Right hindlimb (tissue), 1 donor: ENCODE measurements around the gene SPRR2A.
"Not testable (repeated sequence)": the region's sequence is repeated elsewhere in the genome, so short reads cannot be mapped to it uniquely, and the experiment has no call there.

Experiments
- DNase-seq: peaks from one replicate; pipeline ENCODE4 v3.0.0-alpha.2; 2018

SPRR2A gene

DNA sequence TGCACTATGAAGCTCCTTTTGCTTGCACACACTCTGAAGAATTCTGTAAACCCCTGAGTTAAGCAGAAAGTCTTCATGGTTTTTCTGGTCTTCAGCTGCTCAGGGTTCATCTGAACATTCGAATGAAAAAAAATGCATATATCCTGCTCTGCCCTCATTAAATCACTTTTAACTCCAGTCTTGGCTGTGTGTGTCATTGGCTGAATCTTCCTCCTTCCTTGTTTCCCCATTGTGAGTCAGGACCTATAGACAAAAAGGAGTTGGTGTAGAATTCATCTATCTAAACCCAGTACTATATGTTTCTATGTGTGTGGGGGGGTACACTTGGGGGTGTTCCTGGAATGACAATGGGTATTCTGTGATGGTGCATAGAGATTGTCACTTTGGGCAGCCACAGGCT is 32.9 kb downstream of the SPRR2A start:
- no peak for DNase-seq

DNA sequence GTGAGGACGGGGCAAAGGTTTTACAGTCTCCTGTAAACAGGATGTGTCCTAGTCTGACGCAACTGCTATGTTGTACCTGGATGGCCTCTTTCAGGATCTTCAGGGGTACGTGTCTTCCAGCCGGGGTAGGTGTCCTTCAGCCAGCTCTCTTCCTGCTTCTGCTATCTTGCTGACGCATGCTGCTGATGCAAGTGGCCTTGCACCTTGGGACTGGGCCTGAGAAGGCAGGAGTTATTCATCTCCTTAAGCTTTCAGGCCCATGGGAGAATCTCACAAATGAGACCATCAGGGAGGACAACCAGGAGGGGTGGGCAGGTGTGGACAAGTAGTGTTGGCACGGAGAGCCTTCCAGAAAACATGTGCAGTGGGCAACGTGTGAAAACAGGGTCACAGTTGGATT is 34.2 kb downstream of the SPRR2A start:
- DNase-seq = no peak

DNA sequence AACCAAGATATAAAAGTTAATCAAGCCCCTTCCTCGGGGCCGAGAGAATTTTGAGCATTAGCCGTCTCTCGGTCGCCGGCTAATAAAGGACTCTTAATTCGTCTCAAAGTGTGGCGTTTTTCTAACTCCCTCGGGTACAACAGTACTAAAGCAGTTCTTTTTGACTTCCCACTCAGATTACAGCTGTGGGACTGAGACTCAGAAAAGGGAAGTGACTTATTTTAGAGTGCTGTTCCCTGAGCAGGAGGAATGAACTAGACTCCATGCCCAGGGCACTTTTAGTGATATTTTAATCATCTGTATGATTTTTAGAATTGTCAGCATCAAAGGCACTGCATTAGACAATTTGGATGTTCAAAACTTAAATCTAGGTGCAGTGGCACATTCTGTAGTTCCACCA is 35.0 kb downstream of the SPRR2A start:
- DNase-seq = not testable (repeated sequence)

DNA sequence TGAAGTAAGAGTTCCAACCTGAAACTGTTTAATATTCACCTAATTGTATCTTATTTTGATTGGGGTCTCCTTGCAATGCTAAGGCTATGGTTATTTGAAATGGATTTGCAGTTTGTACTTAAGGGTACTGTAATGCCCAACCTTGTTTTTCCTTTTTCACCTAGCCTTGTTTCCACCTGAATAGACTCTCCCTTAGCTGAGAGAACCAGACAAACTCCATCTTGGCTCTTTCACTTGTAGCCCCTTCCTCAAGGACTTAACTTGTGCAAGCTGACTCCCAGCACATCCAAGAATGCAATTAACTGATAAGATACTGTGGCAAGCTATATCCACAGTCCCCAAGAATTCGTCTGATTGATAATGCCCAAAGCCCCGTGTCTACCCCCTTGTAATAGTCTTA is 35.5 kb downstream of the SPRR2A start:
- not testable (repeated sequence) for DNase-seq

DNA sequence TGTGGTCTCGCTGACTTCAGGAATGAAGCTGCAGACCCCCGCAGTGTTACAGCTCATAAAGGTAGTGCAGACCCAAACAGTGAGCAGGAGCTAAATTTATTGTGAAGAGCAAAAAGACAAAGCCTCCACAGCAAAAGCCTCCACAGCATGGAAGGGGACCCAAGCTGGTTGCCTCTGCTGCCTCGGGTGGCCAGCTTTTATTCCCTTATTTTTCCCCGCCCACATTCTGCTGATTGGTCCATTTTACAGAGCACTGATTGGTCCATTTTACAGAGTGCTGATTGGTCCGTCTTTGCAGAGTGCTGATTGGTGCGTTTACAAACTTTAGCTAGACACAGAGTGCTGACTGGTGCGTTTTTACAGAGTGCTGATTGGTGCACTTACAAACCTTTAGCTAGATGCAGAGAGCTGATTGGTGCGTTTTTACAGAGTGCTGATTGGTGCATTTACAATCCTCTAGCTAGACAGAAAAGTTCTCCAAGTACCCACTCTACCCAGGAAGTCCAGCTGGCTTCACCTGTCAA is 46.0 kb downstream of the SPRR2A start:
- not testable (repeated sequence) for DNase-seq
